Esophagus squamous epithelium (tissue), 5 donors: ENCODE measurements around the gene SLC41A2. TPM values are rescaled to one million over a fixed set of nuclear protein-coding genes. Genes with fewer than 3 reads are reported as not detected.

Experiments
- DNase-seq: peaks from one replicate; lab custom pipeline; 2025; lab: John Stamatoyannopoulos, UW
- H3K27ac ChIP-seq, 4 donors: fragments of 200-600 bp; sonication (generic); one replicate each; pipeline ENCODE4 v1.5.1; 2016 to 2019; ENCODE audit warnings: mild to moderate bottlenecking in 1 of 4
- H3K27me3 ChIP-seq, 4 donors: fragments of 200-600 bp; sonication (generic); 1 replicate in 3 of 4; 2 replicates in 1 of 4; pipeline versions ENCODE4 v1.5.1 to v1.6.0; 2017 to 2021; ENCODE audit warnings: antibody characterized with exemption in 1 of 4
- H3K36me3 ChIP-seq, 3 donors: fragments of 200-600 bp; sonication (generic); one replicate each; pipeline ENCODE4 v1.5.1; 2016 to 2019
- H3K4me1 ChIP-seq, 3 donors: fragments of 200-600 bp; sonication (generic); one replicate each; pipeline ENCODE4 v1.5.1; 2017 to 2019
- H3K4me3 ChIP-seq, 4 donors: fragments of 200-600 bp; sonication (generic); 1 replicate in 3 of 4; 2 replicates in 1 of 4; pipeline ENCODE4 v1.5.1; 2016 to 2019; ENCODE audit warnings: mild to moderate bottlenecking in 2 of 4, moderate library complexity in 1 of 4
- H3K9me3 ChIP-seq, 3 donors: fragments of 200-600 bp; sonication (generic); one replicate each; pipeline ENCODE4 v1.5.1; 2016 to 2019
- POLR2A ChIP-seq, 4 donors: fragments of 450-650 bp; IDR thresholded peaks; one replicate each; pipeline ENCODE4 v1.6.1; 2017; ENCODE audit warnings: antibody characterized with exemption in 4 of 4, mild to moderate bottlenecking in 4 of 4, moderate library complexity in 3 of 4
- WGBS, 2 donors: methylation state at CpG; one replicate each; pipeline ENCODE4 v1.1.5; 2018; 5-methylcytosine and 5-hydroxymethylcytosine counted together
- intact Hi-C: fragments of 100-400 bp; cut with DNase I; formaldehyde crosslinking; loops from one replicate; pipeline ENCODE4 v1.15.0; 2022
- total RNA-seq, 4 donors: library from RNA; depleted of rRNA; stranded (reverse); fragments of >200 nt; gene quantifications; one replicate each; pipeline ENCODE4 v1.1.0, GENCODE V29; 2016
- TF ChIP-seq, protein P1 (sequence below), 6 experiments: fragments of 450-650 bp in 4 of 6; fragments of 200-600 bp in 2 of 6; sonication (generic) in 2 of 6; IDR thresholded peaks; one replicate each; pipeline ENCODE4 v1.5.1; 2016 to 2019; ENCODE audit warnings: antibody characterized with exemption in 6 of 6, mild to moderate bottlenecking in 4 of 6, moderate library complexity in 4 of 6
- donor health status: DM: yes; HTN: yes; CAD: no.

SLC41A2 gene, protein sequence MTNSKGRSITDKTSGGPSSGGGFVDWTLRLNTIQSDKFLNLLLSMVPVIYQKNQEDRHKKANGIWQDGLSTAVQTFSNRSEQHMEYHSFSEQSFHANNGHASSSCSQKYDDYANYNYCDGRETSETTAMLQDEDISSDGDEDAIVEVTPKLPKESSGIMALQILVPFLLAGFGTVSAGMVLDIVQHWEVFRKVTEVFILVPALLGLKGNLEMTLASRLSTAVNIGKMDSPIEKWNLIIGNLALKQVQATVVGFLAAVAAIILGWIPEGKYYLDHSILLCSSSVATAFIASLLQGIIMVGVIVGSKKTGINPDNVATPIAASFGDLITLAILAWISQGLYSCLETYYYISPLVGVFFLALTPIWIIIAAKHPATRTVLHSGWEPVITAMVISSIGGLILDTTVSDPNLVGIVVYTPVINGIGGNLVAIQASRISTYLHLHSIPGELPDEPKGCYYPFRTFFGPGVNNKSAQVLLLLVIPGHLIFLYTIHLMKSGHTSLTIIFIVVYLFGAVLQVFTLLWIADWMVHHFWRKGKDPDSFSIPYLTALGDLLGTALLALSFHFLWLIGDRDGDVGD
- 1 to 10 TPM in 3 of 4 donors, under 1 TPM in 1; 0.61 to 7.2 (median 3.6) TPM for total RNA-seq

DNA sequence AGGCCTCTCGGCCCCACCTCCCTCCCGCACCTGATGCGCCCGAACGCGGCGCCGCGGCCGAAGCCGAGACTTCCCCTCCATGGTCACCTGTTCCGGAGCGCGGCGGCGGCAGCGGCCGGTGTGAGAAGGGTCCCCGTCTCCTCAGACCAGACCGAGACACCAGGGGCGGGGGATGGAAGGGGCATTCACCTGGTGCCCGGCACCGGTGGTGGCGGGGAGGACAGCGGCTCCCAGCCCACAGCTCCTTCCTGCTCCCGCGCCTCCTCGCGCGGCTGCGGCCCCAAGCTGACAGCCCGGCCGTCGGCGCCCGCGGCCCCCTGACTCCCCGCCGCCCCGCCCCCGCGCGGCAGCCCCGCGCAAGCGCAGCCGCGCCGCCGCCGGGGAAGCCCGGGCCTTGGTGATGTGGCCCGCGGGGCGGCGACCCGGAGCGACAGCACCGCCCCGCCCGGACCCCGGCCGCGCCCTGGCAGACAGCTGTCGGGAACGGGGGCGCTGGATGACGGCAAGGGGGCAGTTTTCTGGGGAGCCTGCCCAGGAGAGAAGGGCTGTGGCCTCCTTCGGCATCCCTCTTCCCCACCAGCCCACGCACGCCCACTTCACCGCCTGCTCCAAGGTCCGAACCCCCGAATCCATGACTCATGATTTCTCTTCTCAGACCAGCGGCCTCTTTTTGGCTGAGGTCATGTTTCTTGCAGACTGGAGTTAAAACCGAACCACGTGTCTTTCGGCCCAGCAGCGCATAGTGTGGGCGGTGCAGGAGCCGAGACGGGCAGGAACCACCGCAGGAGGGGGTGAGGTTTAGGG, at the start of gene SLC41A2:
TSS of gene SLC41A2 (minus strand) at position 290 of the 804 bp plus-strand sequence. CDS start 29,763 bp downstream, outside the sequence.
- intact Hi-C loops = no loop called here
- Histone ChIP-seq H3K4me3 (peak within 1 kb of the TSS; percentile 61 to 95 (median 69)), H3K27ac (peak within 1 kb of the TSS; percentile 53 to 89 (median 71)), H3K4me1 (peaks cover 9 to 26% (median 11%) of the 10 kb centered on the region in 3 donors), H3K9me3 (no peaks in the 10 kb centered on the region), H3K27me3 (peaks cover 0 to 43% (median 0%) of the 10 kb centered on the region in 4 donors), H3K36me3 (no peaks in the 10 kb centered on the region)
- DNase-seq = peak; percentile 23
- WGBS, 2 donors = 0% methylated on average over 7 to 8 of the region's 83 CpGs
- TF ChIP-seq, protein P1, sequence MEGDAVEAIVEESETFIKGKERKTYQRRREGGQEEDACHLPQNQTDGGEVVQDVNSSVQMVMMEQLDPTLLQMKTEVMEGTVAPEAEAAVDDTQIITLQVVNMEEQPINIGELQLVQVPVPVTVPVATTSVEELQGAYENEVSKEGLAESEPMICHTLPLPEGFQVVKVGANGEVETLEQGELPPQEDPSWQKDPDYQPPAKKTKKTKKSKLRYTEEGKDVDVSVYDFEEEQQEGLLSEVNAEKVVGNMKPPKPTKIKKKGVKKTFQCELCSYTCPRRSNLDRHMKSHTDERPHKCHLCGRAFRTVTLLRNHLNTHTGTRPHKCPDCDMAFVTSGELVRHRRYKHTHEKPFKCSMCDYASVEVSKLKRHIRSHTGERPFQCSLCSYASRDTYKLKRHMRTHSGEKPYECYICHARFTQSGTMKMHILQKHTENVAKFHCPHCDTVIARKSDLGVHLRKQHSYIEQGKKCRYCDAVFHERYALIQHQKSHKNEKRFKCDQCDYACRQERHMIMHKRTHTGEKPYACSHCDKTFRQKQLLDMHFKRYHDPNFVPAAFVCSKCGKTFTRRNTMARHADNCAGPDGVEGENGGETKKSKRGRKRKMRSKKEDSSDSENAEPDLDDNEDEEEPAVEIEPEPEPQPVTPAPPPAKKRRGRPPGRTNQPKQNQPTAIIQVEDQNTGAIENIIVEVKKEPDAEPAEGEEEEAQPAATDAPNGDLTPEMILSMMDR (IDR thresholded peaks at IDR 0.05) = peak in 4 of 6 experiments; percentile 2 to 47 (median 18)
- TF ChIP-seq POLR2A (IDR thresholded peaks at IDR 0.05) = peak in 1 of 4 donors; percentile 36

DNA sequence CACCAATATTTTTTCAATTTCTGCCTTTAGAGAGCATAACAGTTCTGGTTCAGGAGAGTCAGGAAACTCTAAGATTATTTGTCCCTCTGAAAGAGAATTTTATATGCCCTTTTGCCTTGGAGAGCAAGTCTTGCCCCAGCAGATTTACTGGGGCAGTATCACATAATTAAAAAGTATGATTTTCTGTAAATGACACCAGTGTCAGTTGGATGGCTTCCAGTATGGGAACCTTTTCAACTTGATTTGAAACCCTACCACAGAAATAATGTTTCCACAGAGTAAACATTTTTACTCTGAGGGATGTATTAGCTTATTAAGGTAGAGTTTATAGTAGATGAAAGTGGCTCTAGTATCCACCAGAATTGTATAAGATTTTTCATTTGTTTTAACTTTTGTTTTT, 43.4 kb upstream of the SLC41A2 start:
- no peak overlapping the region for H3K4me3 ChIP-seq
- no peak overlapping the region for H3K27ac ChIP-seq
- DNase-seq = no peak
- peaks cover 0 to 4% (median 0%) of the 10 kb centered on the region in 3 donors for H3K4me1 ChIP-seq
- peaks cover 0 to 90% (median 5%) of the 10 kb centered on the region in 3 donors for H3K36me3 ChIP-seq
- H3K9me3 ChIP-seq = no peaks in the 10 kb centered on the region
- no peaks in the 10 kb centered on the region for H3K27me3 ChIP-seq
- no peak for TF ChIP-seq POLR2A (IDR thresholded peaks at IDR 0.05)
- TF ChIP-seq, protein P1 (IDR thresholded peaks at IDR 0.05) = no peak
- intact Hi-C loops = no loop called here

DNA sequence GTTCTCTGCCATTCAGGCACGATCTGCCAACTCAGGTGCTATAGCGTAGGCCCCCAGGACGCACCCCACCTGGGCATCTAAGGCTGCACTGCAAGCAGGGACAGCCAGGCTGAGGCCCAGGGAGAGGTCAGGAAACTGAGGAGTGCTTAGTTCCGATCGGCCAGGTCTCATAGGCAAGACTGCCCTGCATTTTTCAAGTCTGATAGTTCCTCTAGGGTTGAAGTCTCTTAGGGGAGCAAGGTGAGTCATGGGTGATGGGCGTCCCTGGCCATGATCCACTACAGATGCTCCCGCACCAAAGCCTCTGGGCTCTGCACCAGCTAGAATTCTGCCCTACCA, 41.2 kb upstream of the SLC41A2 start:
- 81 to 100% methylated on average over 2 to 6 of the region's 7 CpGs for WGBS, 2 donors
- intact Hi-C loops = no loop called here
- Histone ChIP-seq H3K36me3 (peaks cover 0 to 93% (median 5%) of the 10 kb centered on the region in 3 donors), H3K27me3 (no peaks in the 10 kb centered on the region), H3K4me3 (no peak overlapping the region), H3K9me3 (no peaks in the 10 kb centered on the region), H3K27ac (no peak overlapping the region), H3K4me1 (peaks cover 0 to 4% (median 0%) of the 10 kb centered on the region in 3 donors)
- no peak for DNase-seq
- TF ChIP-seq, protein P1 (IDR thresholded peaks at IDR 0.05) = no peak
- no peak for TF ChIP-seq POLR2A (IDR thresholded peaks at IDR 0.05)

DNA sequence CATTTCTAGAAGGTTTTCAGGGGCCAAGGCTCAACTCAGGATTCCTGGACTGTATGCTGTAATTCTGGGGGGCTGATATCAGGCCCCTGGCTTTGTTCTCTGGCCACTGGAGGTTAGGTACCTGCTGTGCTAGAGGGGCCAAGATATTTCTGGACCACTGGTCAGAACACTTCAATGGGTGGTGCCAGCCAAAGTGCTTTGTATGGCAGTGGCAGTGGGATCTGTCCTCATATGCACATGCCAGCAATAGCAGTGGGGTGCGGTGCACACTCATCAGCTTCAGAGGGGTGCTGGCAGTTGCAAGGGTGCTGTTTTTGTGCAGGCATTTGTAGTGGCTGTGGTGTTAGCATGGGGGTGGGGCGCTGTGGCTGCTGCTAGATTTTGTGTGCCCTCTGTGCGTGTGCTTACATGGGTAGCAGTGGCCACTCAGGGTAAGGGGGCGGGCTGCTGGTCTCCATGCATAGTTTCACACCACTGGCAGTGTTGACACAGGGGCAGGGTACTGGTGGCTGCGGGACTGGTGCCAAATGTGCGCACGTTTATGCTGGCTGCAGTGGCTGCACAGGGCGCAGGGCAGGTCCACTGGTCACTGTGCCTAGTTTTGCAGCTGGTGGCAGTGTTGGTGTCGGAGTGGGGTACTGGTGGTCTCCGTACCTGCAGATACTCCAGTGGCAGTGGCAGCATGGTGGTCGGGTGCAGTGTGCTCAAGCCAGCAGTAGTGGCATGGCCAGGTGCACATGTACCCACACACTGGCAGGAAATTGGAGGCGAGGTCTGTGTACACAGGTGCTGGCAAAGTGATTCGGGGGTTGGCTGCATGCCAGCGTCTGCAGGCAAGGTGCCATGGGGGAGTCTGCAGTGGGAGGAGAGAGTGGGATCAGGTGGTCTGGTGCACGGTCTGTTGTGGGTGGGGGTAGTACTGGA, 40.6 kb upstream of the SLC41A2 start:
- no peaks in the 10 kb centered on the region for H3K27me3 ChIP-seq
- peaks cover 0 to 4% (median 0%) of the 10 kb centered on the region in 3 donors for H3K4me1 ChIP-seq
- H3K9me3 ChIP-seq = no peaks in the 10 kb centered on the region
- no peak for TF ChIP-seq POLR2A (IDR thresholded peaks at IDR 0.05)
- TF ChIP-seq, protein P1 (IDR thresholded peaks at IDR 0.05) = no peak
- no peak for DNase-seq
- H3K4me3 ChIP-seq = no peak overlapping the region
- peaks cover 0 to 93% (median 5%) of the 10 kb centered on the region in 3 donors for H3K36me3 ChIP-seq
- intact Hi-C loops = no loop called here
- H3K27ac ChIP-seq = no peak overlapping the region
- WGBS, 2 donors = 48 to 76% methylated on average over 6 to 13 of the region's 15 CpGs
